Tibial artery (tissue), 4 donors: ENCODE results near the gene STARD3.
"Not testable (repeated sequence)": the region's sequence is repeated elsewhere in the genome, so short reads cannot be mapped to it uniquely, and the experiment has no call there.

ENCODE experiments used
- DNase-seq, 2 donors: peaks; one replicate each; pipeline ENCODE4 v3.0.0-alpha.2; 2019
- H3K27ac ChIP-seq, 2 donors: fragments of 200-600 bp; sonication (generic) in 1 of 2; 1 replicate in 1 of 2; 2 replicates in 1 of 2; pipeline ENCODE4 v1.5.1; 2018 to 2019; ENCODE audit warnings: mild to moderate bottlenecking in 1 of 2
- H3K27me3 ChIP-seq, 2 donors: fragments of 200-600 bp; sonication (generic) in 1 of 2; one replicate each; pipeline versions ENCODE4 v1.5.1 to v1.6.0; 2016 to 2019
- H3K36me3 ChIP-seq, 3 donors: fragments of 200-600 bp; sonication (generic) in 2 of 3; one replicate each; pipeline ENCODE4 v1.5.1; 2016 to 2019; ENCODE audit warnings: mild to moderate bottlenecking in 2 of 3
- H3K4me1 ChIP-seq, 4 donors: fragments of 200-600 bp; sonication (generic) in 2 of 4; 1 replicate in 3 of 4; 2 replicates in 1 of 4; pipeline ENCODE4 v1.5.1; 2016 to 2019
- H3K4me3 ChIP-seq, 2 donors: fragments of 200-600 bp; sonication (generic) in 1 of 2; 1 replicate in 1 of 2; 2 replicates in 1 of 2; pipeline ENCODE4 v1.5.1; 2018 to 2019; ENCODE audit warnings: mild to moderate bottlenecking in 2 of 2
- H3K9me3 ChIP-seq, 3 donors: fragments of 200-600 bp; sonication (generic) in 1 of 3; one replicate each; pipeline ENCODE4 v1.5.1; 2016 to 2019
- intact Hi-C: fragments of 100-400 bp; cut with DNase I; formaldehyde crosslinking; loops from one replicate; pipeline ENCODE4 v1.15.0; 2023; ENCODE audit warnings: low total_unique reads
- TF ChIP-seq, protein P1 (sequence below), 2 experiments: fragments of 200-600 bp in 1 of 2; fragments of 450-650 bp in 1 of 2; IDR thresholded peaks; one replicate each; pipeline ENCODE4 v1.5.1; 2017 to 2019; ENCODE audit warnings: antibody characterized with exemption in 2 of 2, mild to moderate bottlenecking in 1 of 2, moderate library complexity in 1 of 2

The STARD3 gene

DNA sequence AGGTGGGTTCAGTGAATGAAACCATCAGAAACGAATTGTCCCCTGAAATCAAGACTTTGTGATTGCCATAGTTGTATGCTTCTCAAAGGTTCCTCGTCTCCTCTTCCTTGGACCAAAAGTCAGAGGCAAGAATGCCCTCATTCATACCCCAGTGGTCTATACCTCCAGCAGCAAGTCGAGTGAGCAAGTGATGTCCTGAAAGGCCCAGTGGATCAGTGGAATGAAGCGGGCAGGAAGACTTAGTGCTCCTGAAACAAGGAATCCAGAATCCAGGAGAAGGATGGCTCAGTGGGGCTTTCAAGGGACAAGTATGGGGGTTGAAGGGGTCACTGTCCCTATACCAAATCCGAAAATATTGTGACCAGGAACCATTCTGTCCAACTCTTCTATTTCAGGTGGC, 57.6 kb downstream of the STARD3 start:
- H3K9me3 ChIP-seq: no peaks in the 10 kb centered on the region
- no peaks in the 10 kb centered on the region for H3K27me3 ChIP-seq
- H3K27ac ChIP-seq: no peak overlapping the region
- no peaks in the 10 kb centered on the region for H3K36me3 ChIP-seq
- no peak overlapping the region for H3K4me3 ChIP-seq
- TF ChIP-seq, protein P1, sequence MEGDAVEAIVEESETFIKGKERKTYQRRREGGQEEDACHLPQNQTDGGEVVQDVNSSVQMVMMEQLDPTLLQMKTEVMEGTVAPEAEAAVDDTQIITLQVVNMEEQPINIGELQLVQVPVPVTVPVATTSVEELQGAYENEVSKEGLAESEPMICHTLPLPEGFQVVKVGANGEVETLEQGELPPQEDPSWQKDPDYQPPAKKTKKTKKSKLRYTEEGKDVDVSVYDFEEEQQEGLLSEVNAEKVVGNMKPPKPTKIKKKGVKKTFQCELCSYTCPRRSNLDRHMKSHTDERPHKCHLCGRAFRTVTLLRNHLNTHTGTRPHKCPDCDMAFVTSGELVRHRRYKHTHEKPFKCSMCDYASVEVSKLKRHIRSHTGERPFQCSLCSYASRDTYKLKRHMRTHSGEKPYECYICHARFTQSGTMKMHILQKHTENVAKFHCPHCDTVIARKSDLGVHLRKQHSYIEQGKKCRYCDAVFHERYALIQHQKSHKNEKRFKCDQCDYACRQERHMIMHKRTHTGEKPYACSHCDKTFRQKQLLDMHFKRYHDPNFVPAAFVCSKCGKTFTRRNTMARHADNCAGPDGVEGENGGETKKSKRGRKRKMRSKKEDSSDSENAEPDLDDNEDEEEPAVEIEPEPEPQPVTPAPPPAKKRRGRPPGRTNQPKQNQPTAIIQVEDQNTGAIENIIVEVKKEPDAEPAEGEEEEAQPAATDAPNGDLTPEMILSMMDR (IDR thresholded peaks at IDR 0.05): no peak
- intact Hi-C loops: no loop called here
- no peak for DNase-seq
- H3K4me1 ChIP-seq: peaks cover 0 to 9% (median 3%) of the 10 kb centered on the region in 4 donors

DNA sequence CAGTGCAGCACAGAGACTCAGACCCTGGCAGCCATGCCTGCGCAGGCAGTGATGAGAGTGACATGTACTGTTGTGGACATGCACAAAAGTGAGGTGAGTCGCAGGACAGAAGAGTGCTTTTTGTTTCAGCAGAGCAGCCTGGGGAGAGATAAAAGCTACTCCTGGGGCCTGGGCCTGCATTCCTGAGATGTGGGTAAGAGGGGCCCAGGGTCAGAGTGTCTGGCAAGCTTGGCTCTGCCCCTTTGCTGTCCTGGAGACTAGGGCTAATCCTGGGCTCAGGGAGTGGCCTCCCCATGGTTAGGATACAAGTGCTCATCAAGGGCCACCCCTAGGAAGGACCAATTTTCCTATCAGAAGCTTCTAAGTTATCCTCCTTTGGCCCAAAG, 58.1 kb downstream of the STARD3 start:
- TF ChIP-seq, protein P1 (IDR thresholded peaks at IDR 0.05): no peak

DNA sequence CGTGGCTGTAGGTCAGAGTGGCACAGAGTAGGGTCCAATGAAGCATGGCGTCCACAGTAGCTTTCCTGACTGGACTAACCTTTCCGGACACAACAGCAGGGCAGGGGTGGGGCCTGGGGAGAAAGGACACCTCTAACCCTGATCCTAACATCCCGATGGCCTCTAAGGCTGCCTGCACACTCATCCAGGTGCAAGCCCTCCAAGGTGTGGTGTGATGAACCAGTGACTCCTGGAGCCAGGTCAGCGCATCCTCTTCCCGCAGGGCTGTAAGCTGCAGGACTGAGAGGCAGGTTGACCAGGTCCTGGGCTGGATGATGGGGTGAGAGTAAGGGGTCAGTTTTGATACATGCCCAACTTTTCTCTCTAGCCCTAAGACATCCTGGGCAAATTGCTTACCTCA, 59.8 kb downstream of the STARD3 start:
- Histone ChIP-seq H3K4me3 (no peak overlapping the region), H3K4me1 (peaks cover 0 to 19% (median 12%) of the 10 kb centered on the region in 4 donors), H3K36me3 (no peaks in the 10 kb centered on the region), H3K27me3 (no peaks in the 10 kb centered on the region), H3K9me3 (no peaks in the 10 kb centered on the region), H3K27ac (no peak overlapping the region)
- no peak for DNase-seq
- TF ChIP-seq, protein P1 (IDR thresholded peaks at IDR 0.05): no peak
- intact Hi-C loops: no loop called here

More for the DNA sequence above, 58.1 kb downstream of the STARD3 start:
- no peaks in the 10 kb centered on the region for H3K9me3 ChIP-seq
- DNase-seq: no peak
- H3K36me3 ChIP-seq: no peaks in the 10 kb centered on the region
- intact Hi-C loops: no loop called here
- peaks cover 0 to 9% (median 3%) of the 10 kb centered on the region in 4 donors for H3K4me1 ChIP-seq
- H3K4me3 ChIP-seq: no peak overlapping the region
- H3K27me3 ChIP-seq: no peaks in the 10 kb centered on the region
- no peak overlapping the region for H3K27ac ChIP-seq

DNA sequence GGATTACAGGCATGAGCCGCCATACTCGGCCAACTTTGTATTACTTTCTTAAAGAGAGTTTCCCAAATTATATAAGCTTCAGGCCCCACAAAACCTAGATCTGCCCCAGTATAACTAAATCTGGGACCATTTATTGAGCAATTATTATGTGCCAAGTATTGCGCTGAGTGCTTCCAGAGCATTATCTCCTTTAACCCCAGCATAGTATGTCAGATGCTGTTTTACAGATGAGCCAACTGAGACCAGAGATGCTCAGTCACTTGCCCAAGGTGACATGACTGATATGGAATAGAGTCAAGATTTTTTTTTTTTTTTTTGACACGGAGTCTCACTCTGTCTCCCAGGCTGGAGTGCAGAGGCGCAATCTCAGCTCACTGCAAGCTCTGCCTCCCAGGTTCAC, 61.0 kb downstream of the STARD3 start:
- H3K9me3 ChIP-seq: no peaks in the 10 kb centered on the region
- TF ChIP-seq, protein P1 (IDR thresholded peaks at IDR 0.05): no peak
- H3K27ac ChIP-seq: no peak overlapping the region
- intact Hi-C loops: no loop called here
- peaks cover 0 to 31% (median 22%) of the 10 kb centered on the region in 4 donors for H3K4me1 ChIP-seq
- no peaks in the 10 kb centered on the region for H3K27me3 ChIP-seq
- no peaks in the 10 kb centered on the region for H3K36me3 ChIP-seq
- no peak overlapping the region for H3K4me3 ChIP-seq
- DNase-seq: no peak

DNA sequence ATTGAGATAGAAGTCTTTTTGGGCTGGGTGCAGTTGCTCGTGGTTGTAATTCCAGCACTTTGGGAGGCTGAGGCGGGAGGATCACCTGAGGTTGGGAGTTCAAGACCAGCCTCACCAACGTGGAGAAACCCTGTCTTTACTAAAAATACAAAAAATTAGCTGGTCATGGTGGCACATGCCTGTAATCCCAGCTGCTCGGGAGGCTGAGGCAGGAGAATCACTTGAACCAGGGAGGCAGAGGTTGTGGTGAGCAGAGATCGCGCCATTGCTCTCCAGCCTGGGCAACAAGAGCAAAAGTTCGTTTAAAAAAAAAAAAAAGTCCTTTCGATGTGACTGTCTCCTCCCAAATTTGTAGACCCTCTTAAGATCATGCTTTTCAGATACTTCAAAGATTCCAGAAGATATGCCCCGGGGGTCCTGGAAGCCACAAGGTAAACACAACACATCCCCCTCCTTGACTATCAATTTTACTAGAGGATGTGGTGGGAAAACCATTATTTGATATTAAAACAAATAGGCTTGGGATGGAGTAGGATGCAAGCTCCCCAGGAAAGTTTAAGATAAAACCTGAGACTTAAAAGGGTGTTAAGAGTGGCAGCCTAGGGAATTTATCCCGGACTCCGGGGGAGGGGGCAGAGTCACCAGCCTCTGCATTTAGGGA, 62.3 kb downstream of the STARD3 start:
- H3K9me3 ChIP-seq, intact Hi-C loops, H3K27me3 ChIP-seq, H3K36me3 ChIP-seq, DNase-seq: not testable (repeated sequence)
- peaks cover 0 to 43% (median 29%) of the 10 kb centered on the region in 4 donors for H3K4me1 ChIP-seq
- H3K4me3 ChIP-seq: peak overlapping the region; percentile 78 to 100
- peak overlapping the region; percentile 93 to 98 for H3K27ac ChIP-seq

DNA sequence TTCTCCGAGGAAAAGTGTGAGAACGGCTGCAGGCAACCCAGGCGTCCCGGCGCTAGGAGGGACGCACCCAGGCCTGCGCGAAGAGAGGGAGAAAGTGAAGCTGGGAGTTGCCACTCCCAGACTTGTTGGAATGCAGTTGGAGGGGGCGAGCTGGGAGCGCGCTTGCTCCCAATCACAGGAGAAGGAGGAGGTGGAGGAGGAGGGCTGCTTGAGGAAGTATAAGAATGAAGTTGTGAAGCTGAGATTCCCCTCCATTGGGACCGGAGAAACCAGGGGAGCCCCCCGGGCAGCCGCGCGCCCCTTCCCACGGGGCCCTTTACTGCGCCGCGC, 62.8 kb downstream of the STARD3 start, which contains the start of gene ERBB2:
TSS of gene ERBB2 (plus strand) at position 247 of the 330 bp plus-strand sequence. CDS start 175 bp downstream, outside the sequence.
- intact Hi-C loops: no loop called here
- Histone ChIP-seq H3K36me3 (no peaks in the 10 kb centered on the region), H3K9me3 (no peaks in the 10 kb centered on the region), H3K27ac (peak within 1 kb of the TSS; percentile 93 to 98), H3K4me3 (peak within 1 kb of the TSS; percentile 78 to 100), H3K4me1 (peaks cover 0 to 48% (median 34%) of the 10 kb centered on the region in 4 donors), H3K27me3 (no peaks in the 10 kb centered on the region)
- DNase-seq: peak; percentile 81 to 93
- TF ChIP-seq, protein P1 (IDR thresholded peaks at IDR 0.05): no peak
